OCI-LY3 (cell line): ENCODE results near the gene RAG2.

Experiments used
- H2AFZ ChIP-seq: fragments of 200-600, 300-600 bp; shearing (Covaris generic); 2 replicates; pipeline ENCODE4 v1.6.0; 2014; ENCODE audit warnings: antibody characterized with exemption, low read depth, low read length
- H3K27ac ChIP-seq: fragments of 200-600, 300-600 bp; sonication (generic); 2 replicates; pipeline ENCODE4 v1.5.1; 2014; ENCODE audit warnings: mild to moderate bottlenecking, low read length, moderate library complexity, mixed read lengths
- H3K27me3 ChIP-seq: fragments of 200-600, 300-600 bp; sonication (generic); 2 replicates; pipeline ENCODE4 v1.6.1; 2014; ENCODE audit warnings: low read depth, low read length, mixed read lengths
- H3K36me3 ChIP-seq: fragments of 200-600, 300-600 bp; sonication (generic); replicated peaks from 2 replicates; pipeline ENCODE3; 2014; ENCODE audit warnings: low read depth, low read length, mixed read lengths
- H3K4me1 ChIP-seq: fragments of 300-600, 200-600 bp; sonication (generic); 2 replicates; pipeline ENCODE4 v1.6.1; 2014; ENCODE audit warnings: low read length, mixed read lengths
- H3K4me2 ChIP-seq: fragments of 200-600, 300-600 bp; sonication (generic); 2 replicates; pipeline ENCODE4 v1.6.1; 2014; ENCODE audit warnings: low read length, mixed read lengths
- H3K4me3 ChIP-seq: fragments of 300-600, 200-600 bp; sonication (generic); 2 replicates; pipeline ENCODE4 v1.5.1; 2014; ENCODE audit warnings: antibody characterized with exemption, mild to moderate bottlenecking, low read length, moderate library complexity
- H3K79me2 ChIP-seq: fragments of 300-600, 200-600 bp; shearing (Covaris generic); 2 replicates; pipeline ENCODE4 v1.6.1; 2014; ENCODE audit warnings: mild to moderate bottlenecking, low read length, mixed read lengths
- H3K9ac ChIP-seq: fragments of 300-600, 200-600 bp; shearing (Covaris generic); 2 replicates; pipeline ENCODE4 v1.6.0; 2014; ENCODE audit warnings: mild to moderate bottlenecking, low read length, moderate library complexity
- H3K9me3 ChIP-seq: fragments of 200-600, 300-600 bp; shearing (Covaris generic); 2 replicates; pipeline ENCODE4 v1.6.1; 2014; ENCODE audit warnings: low read length, mixed read lengths; ENCODE audit not compliant: insufficient read depth
- H4K20me1 ChIP-seq: fragments of 200-600, 300-600 bp; sonication (generic); 2 replicates; pipeline ENCODE4 v1.6.1; 2016; ENCODE audit warnings: low read length, mixed read lengths; ENCODE audit not compliant: insufficient read depth
- EZH2phosphoT487 ChIP-seq: fragments of 200-600 bp; shearing (Covaris generic); IDR thresholded peaks from 2 replicates; pipeline ENCODE4 v1.6.1; 2018; ENCODE audit warnings: antibody characterized with exemption, mixed run types, low read depth
- TF ChIP-seq, protein P1 (sequence below): fragments of 200-600, 300-600 bp; sonication (generic); IDR thresholded peaks from 2 replicates; pipeline ENCODE4 v1.5.1; 2014; ENCODE audit warnings: antibody characterized with exemption, low read length, low read depth

RAG2 gene

DNA sequence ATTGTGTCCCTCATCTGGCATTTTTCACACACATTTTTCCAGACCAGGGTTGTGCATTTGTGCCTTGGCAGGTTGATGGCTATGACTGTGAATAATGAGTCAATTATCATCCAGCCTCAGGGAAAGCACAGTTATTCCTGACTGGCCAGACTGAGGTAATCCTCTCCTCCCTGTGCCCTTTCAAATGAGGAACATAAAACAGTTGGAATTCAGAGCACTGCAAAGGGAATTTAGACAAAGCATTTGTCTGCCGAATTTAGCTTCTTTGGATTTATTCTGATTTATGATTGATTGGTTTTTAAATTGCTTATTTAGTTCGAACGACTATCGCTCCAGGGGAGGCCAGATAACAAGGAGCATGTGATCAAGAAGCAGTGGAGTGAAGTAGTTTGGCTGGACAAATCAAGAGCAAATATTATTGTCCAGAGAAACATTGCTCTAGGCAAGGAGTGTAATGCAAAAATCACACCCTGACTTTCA lies 30.8 kb upstream of the RAG2 start:
- no peak overlapping the region for H3K4me2 ChIP-seq
- no peak overlapping the region for H3K9ac ChIP-seq
- no peaks in the 10 kb centered on the region for H3K36me3 ChIP-seq
- no peak overlapping the region for H2AFZ ChIP-seq
- no peaks in the 10 kb centered on the region for H4K20me1 ChIP-seq
- H3K9me3 ChIP-seq, result no peaks in the 10 kb centered on the region
- H3K4me1 ChIP-seq, result peaks cover 3% of the 10 kb centered on the region
- no peak overlapping the region for H3K27ac ChIP-seq
- TF ChIP-seq EZH2phosphoT487, result no peak
- TF ChIP-seq, protein P1, sequence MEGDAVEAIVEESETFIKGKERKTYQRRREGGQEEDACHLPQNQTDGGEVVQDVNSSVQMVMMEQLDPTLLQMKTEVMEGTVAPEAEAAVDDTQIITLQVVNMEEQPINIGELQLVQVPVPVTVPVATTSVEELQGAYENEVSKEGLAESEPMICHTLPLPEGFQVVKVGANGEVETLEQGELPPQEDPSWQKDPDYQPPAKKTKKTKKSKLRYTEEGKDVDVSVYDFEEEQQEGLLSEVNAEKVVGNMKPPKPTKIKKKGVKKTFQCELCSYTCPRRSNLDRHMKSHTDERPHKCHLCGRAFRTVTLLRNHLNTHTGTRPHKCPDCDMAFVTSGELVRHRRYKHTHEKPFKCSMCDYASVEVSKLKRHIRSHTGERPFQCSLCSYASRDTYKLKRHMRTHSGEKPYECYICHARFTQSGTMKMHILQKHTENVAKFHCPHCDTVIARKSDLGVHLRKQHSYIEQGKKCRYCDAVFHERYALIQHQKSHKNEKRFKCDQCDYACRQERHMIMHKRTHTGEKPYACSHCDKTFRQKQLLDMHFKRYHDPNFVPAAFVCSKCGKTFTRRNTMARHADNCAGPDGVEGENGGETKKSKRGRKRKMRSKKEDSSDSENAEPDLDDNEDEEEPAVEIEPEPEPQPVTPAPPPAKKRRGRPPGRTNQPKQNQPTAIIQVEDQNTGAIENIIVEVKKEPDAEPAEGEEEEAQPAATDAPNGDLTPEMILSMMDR, result no peak
- no peak overlapping the region for H3K4me3 ChIP-seq
- H3K79me2 ChIP-seq, result no peaks in the 10 kb centered on the region
- peaks cover 18% of the 10 kb centered on the region; the same call in 1 of the 2 replicates for H3K27me3 ChIP-seq

DNA sequence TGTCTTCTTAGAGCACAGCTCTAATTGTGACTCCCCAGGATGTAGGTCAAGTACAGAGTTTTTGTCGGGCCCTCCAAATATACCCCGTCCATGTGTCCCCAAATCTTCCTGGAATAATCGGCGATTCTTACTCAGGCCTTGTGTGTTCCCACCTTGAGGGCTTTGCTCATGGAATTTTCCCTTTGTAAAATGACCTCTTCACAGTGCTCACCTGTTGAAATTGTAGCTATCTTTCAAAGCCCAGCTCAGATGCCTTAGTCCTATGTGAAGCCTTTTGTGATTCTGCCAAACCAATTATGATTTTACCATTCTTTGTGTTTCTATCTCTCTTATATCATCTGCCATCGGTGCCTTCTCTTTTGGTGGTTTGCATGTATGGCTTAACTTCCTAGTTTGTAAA lies 30.1 kb upstream of the RAG2 start:
- H3K9me3 ChIP-seq, result no peaks in the 10 kb centered on the region
- H3K4me3 ChIP-seq, result no peak overlapping the region
- no peaks in the 10 kb centered on the region for H3K36me3 ChIP-seq
- H4K20me1 ChIP-seq, result no peaks in the 10 kb centered on the region
- TF ChIP-seq, protein P1, result no peak
- TF ChIP-seq EZH2phosphoT487, result no peak
- H3K9ac ChIP-seq, result no peak overlapping the region
- H3K79me2 ChIP-seq, result no peaks in the 10 kb centered on the region
- peaks cover 18% of the 10 kb centered on the region; the same call in 1 of the 2 replicates for H3K27me3 ChIP-seq
- H3K4me1 ChIP-seq, result peaks cover 3% of the 10 kb centered on the region
- no peak overlapping the region for H2AFZ ChIP-seq
- H3K4me2 ChIP-seq, result no peak overlapping the region
- H3K27ac ChIP-seq, result no peak overlapping the region

DNA sequence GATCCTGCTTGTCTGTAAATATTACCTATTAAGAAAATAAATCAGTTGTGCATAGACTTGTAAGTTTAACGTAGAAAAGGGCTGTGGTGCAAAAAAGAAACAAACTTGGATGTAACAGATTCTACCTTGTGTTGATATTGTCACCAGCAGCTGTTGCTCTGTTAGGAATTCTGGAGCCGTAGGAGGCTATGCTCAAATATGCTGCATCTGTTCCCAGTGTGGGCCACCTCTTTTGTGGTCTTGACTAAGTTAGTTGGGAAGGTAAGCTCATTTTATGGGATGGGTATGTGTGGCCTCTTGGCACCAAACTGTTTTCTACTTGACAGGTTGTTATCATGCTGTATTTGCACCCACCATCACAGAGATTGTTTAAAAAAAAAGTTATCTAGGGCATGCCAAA lies 29.4 kb upstream of the RAG2 start:
- H3K9ac ChIP-seq, result no peak overlapping the region
- no peak overlapping the region for H3K4me2 ChIP-seq

DNA sequence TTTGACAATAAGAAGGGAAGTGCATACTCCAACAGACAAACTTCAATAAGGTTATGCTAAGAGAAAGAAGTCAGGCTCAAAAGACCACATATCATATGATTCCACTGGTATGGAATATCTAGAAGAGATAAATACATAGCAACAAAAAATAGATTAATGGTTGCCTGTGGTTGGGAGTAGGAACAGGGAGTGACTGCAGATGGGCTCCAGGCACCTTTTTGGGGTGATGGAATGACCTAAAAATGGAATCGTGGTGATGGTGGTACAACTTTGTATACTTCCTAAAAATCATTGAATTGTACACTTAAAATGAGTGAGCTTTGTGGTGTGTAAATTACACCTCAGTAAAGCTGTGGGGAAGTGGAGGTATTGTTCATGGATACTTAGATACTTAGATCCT lies 29.0 kb upstream of the RAG2 start:
- H3K27ac ChIP-seq, result no peak overlapping the region
- no peaks in the 10 kb centered on the region for H3K36me3 ChIP-seq
- TF ChIP-seq, protein P1, result no peak
- no peak for TF ChIP-seq EZH2phosphoT487
- H3K9ac ChIP-seq, result no peak overlapping the region
- peaks cover 19% of the 10 kb centered on the region for H3K27me3 ChIP-seq
- no peak overlapping the region for H2AFZ ChIP-seq
- peaks cover 3% of the 10 kb centered on the region for H3K4me1 ChIP-seq
- no peak overlapping the region for H3K4me3 ChIP-seq
- H3K79me2 ChIP-seq, result no peaks in the 10 kb centered on the region
- H3K9me3 ChIP-seq, result no peaks in the 10 kb centered on the region
- no peak overlapping the region for H3K4me2 ChIP-seq
- no peaks in the 10 kb centered on the region for H4K20me1 ChIP-seq

More for the DNA sequence above, 29.4 kb upstream of the RAG2 start:
- Histone ChIP-seq H3K27ac (no peak overlapping the region), H3K27me3 (peaks cover 16% of the 10 kb centered on the region), H3K36me3 (no peaks in the 10 kb centered on the region), H3K79me2 (no peaks in the 10 kb centered on the region), H3K9me3 (no peaks in the 10 kb centered on the region), H4K20me1 (no peaks in the 10 kb centered on the region), H3K4me1 (peaks cover 3% of the 10 kb centered on the region), H2AFZ (no peak overlapping the region), H3K4me3 (no peak overlapping the region)
- TF ChIP-seq, protein P1, result no peak
